WTC11 (cell line): ENCODE data around the gene CDK10.

ENCODE experiments used
- E2F1 ChIP-seq: sonication (generic); formaldehyde crosslinking; IDR thresholded peaks from 2 replicates; pipeline ENCODE4 v1.8.0; 2022; ENCODE audit warnings: mild to moderate bottlenecking, missing genetic modification reagents
- ESRRA ChIP-seq: sonication (generic); formaldehyde crosslinking; IDR thresholded peaks from 2 replicates; pipeline ENCODE4 v1.8.1; 2022; ENCODE audit warnings: mild to moderate bottlenecking, missing genetic modification reagents, borderline replicate concordance
- JUN ChIP-seq: sonication (generic); formaldehyde crosslinking; IDR thresholded peaks from 2 replicates; pipeline ENCODE4 v1.8.0; 2023; ENCODE audit warnings: mild to moderate bottlenecking, missing genetic modification reagents
- NFE2L1 ChIP-seq: sonication (generic); formaldehyde crosslinking; IDR thresholded peaks from 2 replicates; pipeline ENCODE4 v1.8.1; 2023; ENCODE audit warnings: missing genetic modification reagents
- TEAD4 ChIP-seq: sonication (generic); formaldehyde crosslinking; IDR thresholded peaks from 2 replicates; pipeline ENCODE4 v1.8.0; 2022; ENCODE audit warnings: mild to moderate bottlenecking, missing genetic modification reagents
- USF2 ChIP-seq: sonication (generic); formaldehyde crosslinking; IDR thresholded peaks from 2 replicates; pipeline ENCODE4 v1.8.1; 2023; ENCODE audit warnings: mild to moderate bottlenecking, missing genetic modification reagents, moderate library complexity
- ZBTB21 ChIP-seq: sonication (generic); formaldehyde crosslinking; IDR thresholded peaks from 2 replicates; pipeline ENCODE4 v1.8.1; 2023; ENCODE audit warnings: mild to moderate bottlenecking, missing genetic modification reagents, borderline replicate concordance
- TF ChIP-seq, protein P1 (sequence below): fragments of 200-600 bp; IDR thresholded peaks from 2 replicates; pipeline ENCODE4 v1.8.0; 2022; ENCODE audit warnings: antibody characterized with exemption
- TF ChIP-seq, protein P2 (sequence below): sonication (generic); formaldehyde crosslinking; IDR thresholded peaks from 2 replicates; pipeline ENCODE4 v1.8.1; 2023; ENCODE audit warnings: mild to moderate bottlenecking, missing genetic modification reagents, borderline replicate concordance
- TF ChIP-seq, protein P3 (sequence below): sonication (generic); formaldehyde crosslinking; IDR thresholded peaks from 2 replicates; pipeline ENCODE4 v1.8.0; 2022; ENCODE audit warnings: mild to moderate bottlenecking, missing genetic modification reagents

GRCh38 chr16:89697161-89697615, 10.7 kb downstream of the CDK10 start:
- TF ChIP-seq USF2 (CRISPR knock-in tag), result no peak
- no peak for TF ChIP-seq JUN
- TF ChIP-seq, protein P1, sequence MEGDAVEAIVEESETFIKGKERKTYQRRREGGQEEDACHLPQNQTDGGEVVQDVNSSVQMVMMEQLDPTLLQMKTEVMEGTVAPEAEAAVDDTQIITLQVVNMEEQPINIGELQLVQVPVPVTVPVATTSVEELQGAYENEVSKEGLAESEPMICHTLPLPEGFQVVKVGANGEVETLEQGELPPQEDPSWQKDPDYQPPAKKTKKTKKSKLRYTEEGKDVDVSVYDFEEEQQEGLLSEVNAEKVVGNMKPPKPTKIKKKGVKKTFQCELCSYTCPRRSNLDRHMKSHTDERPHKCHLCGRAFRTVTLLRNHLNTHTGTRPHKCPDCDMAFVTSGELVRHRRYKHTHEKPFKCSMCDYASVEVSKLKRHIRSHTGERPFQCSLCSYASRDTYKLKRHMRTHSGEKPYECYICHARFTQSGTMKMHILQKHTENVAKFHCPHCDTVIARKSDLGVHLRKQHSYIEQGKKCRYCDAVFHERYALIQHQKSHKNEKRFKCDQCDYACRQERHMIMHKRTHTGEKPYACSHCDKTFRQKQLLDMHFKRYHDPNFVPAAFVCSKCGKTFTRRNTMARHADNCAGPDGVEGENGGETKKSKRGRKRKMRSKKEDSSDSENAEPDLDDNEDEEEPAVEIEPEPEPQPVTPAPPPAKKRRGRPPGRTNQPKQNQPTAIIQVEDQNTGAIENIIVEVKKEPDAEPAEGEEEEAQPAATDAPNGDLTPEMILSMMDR, result no peak
- no peak for TF ChIP-seq ZBTB21 (CRISPR knock-in tag)
- TF ChIP-seq NFE2L1 (CRISPR knock-in tag), result no peak
- TF ChIP-seq, protein P2, sequence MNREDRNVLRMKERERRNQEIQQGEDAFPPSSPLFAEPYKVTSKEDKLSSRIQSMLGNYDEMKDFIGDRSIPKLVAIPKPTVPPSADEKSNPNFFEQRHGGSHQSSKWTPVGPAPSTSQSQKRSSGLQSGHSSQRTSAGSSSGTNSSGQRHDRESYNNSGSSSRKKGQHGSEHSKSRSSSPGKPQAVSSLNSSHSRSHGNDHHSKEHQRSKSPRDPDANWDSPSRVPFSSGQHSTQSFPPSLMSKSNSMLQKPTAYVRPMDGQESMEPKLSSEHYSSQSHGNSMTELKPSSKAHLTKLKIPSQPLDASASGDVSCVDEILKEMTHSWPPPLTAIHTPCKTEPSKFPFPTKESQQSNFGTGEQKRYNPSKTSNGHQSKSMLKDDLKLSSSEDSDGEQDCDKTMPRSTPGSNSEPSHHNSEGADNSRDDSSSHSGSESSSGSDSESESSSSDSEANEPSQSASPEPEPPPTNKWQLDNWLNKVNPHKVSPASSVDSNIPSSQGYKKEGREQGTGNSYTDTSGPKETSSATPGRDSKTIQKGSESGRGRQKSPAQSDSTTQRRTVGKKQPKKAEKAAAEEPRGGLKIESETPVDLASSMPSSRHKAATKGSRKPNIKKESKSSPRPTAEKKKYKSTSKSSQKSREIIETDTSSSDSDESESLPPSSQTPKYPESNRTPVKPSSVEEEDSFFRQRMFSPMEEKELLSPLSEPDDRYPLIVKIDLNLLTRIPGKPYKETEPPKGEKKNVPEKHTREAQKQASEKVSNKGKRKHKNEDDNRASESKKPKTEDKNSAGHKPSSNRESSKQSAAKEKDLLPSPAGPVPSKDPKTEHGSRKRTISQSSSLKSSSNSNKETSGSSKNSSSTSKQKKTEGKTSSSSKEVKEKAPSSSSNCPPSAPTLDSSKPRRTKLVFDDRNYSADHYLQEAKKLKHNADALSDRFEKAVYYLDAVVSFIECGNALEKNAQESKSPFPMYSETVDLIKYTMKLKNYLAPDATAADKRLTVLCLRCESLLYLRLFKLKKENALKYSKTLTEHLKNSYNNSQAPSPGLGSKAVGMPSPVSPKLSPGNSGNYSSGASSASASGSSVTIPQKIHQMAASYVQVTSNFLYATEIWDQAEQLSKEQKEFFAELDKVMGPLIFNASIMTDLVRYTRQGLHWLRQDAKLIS (CRISPR knock-in tag), result no peak
- TF ChIP-seq, protein P3, sequence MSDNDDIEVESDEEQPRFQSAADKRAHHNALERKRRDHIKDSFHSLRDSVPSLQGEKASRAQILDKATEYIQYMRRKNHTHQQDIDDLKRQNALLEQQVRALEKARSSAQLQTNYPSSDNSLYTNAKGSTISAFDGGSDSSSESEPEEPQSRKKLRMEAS, result no peak
- 0 out of 2 replicates have a peak, but pooled peaks have one; percentile 30 for TF ChIP-seq ESRRA (CRISPR knock-in tag)
- no peak for TF ChIP-seq TEAD4
- TF ChIP-seq E2F1, result no peak
